ENCODE data around the gene TBC1D9. TPM values are rescaled to one million over a fixed set of nuclear protein-coding genes. Genes with fewer than 3 reads are reported as not detected.

TBC1D9 gene
- total RNA-seq, 1 experiment from 2014 or later = 9.5 TPM

GRCh38 chr4:140673729-140674128, 82.5 kb downstream of the TBC1D9 start (continued):
- no peak for TF ChIP-seq YY1 (IDR thresholded peaks at IDR 0.05; ENCODE audit: extremely low read depth, insufficient replicate concordance, low read depth, low read length)
- TF ChIP-seq CEBPB (IDR thresholded peaks at IDR 0.05; ENCODE audit: low read depth) = no peak
- TF ChIP-seq SIN3A (IDR thresholded peaks at IDR 0.05; ENCODE audit: low read depth) = no peak
- TF ChIP-seq EZH2phosphoT487 (IDR thresholded peaks at IDR 0.05; ENCODE audit: borderline replicate concordance) = no peak
- no peak for TF ChIP-seq ZNF274 (IDR thresholded peaks at IDR 0.05; ENCODE audit: low read depth, low read length)
- TF ChIP-seq SRF (IDR thresholded peaks at IDR 0.05; ENCODE audit: low read depth) = no peak
- TF ChIP-seq RAD21 (IDR thresholded peaks at IDR 0.05; ENCODE audit: low read depth) = no peak

GRCh38 chr4:140672416-140672815, 83.8 kb downstream of the TBC1D9 start:
- no TSS peak for BruUV-seq (replicated peaks)
- ChIA-PET POLR2A (no interaction called here), CTCF (no interaction called here), RAD21 (ENCODE audit: low non-redundant PET in 1 of 2, low total read pairs in 2 of 2, uncharacterized antibody in 2 of 2, unreplicated experiment in 2 of 2) (no interaction called here)
- Histone ChIP-seq H3K4me2 (ENCODE audit: low read length) (no peak overlapping the region), H3K27me3 (ENCODE audit: insufficient read depth, low read length) (no peaks in the 10 kb centered on the region), H2AFZ (ENCODE audit: low read depth, low read length, poor library complexity, severe bottlenecking) (no peak overlapping the region), H3K4me3 (replicated peaks in 1 of 2; ENCODE audit: low read depth in 1 of 2, low read length in 2 of 2) (no peak overlapping the region), H4K20me1 (ENCODE audit: insufficient read depth) (no peaks in the 10 kb centered on the region), H3K9me2 (ENCODE audit: insufficient read depth) (no peaks in the 10 kb centered on the region), H3K36me3 (ENCODE audit: control insufficient read depth in 1 of 2, insufficient read depth in 2 of 2, low read length in 2 of 2) (no peaks in the 10 kb centered on the region), H3K9me3 (ENCODE audit: control insufficient read depth in 1 of 2, insufficient read depth in 1 of 2, low read depth in 1 of 2, low read length in 2 of 2) (no peaks in the 10 kb centered on the region), H3K27ac (ENCODE audit: low read depth, low read length) (no peak overlapping the region), H3K4me1 (ENCODE audit: control insufficient read depth in 1 of 2, insufficient read depth in 2 of 2, low read length in 2 of 2) (no peaks in the 10 kb centered on the region), H3K9ac (ENCODE audit: low read length) (no peak overlapping the region), H3K79me2 (ENCODE audit: insufficient read depth, low read length) (no peaks in the 10 kb centered on the region)
- ATAC-seq (no peak), DNase-seq (ENCODE audit: low read depth, low spot score) (no peak)
- intact Hi-C loops (cut with micrococcal nuclease) = no loop called here
- TF ChIP-seq SRF (IDR thresholded peaks at IDR 0.05; ENCODE audit: low read depth) (no peak), ELF1 (IDR thresholded peaks at IDR 0.05; ENCODE audit: borderline replicate concordance, low read depth) (no peak), MAX (IDR thresholded peaks at IDR 0.05) (no peak), REST (IDR thresholded peaks at IDR 0.05; ENCODE audit: low read depth) (no peak), POLR2AphosphoS5 (IDR thresholded peaks at IDR 0.05; ENCODE audit: low read depth, low read length) (no peak), JUND (IDR thresholded peaks at IDR 0.05) (no peak), FOSL1 (IDR thresholded peaks at IDR 0.05; ENCODE audit: low read depth) (no peak), CEBPB (IDR thresholded peaks at IDR 0.05; ENCODE audit: low read depth) (no peak)
- TF ChIP-seq, protein P1, sequence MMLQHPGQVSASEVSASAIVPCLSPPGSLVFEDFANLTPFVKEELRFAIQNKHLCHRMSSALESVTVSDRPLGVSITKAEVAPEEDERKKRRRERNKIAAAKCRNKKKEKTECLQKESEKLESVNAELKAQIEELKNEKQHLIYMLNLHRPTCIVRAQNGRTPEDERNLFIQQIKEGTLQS (IDR thresholded peaks at IDR 0.05) = no peak
